Measurements from ENCODE around the gene APP. TPM values are rescaled to one million over a fixed set of nuclear protein-coding genes. Genes with fewer than 3 reads are reported as not detected.
A peak's percentile ranks its signal among the peaks of the same experiment; 100 is the strongest.

The APP gene
- total RNA-seq, 1 experiment from 2014 or later, result 531 TPM

DNA sequence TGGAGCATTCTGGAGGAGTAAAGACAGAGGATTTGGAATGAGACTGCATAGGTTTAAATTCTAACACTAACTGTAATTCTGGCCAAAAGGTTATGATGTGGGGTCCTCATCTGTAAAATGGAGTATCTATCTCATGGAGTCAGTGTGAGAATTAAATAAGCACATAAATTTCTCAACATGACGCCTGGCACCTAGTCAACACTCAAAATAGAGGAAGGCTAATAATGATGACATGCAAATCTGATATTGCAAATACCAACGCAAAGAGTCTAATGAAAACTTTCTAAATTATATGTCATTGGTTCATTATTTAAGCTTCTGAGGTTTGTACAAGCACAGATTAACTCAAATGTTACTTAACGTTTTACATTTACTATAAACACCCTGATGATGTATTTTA, 29.6 kb downstream of the APP start:
- H3K27ac ChIP-seq (ENCODE audit: low read depth, low read length, poor library complexity, severe bottlenecking), result peak overlapping the region; percentile 58
- no peak for TF ChIP-seq EZH2 (IDR thresholded peaks at IDR 0.05; ENCODE audit: borderline replicate concordance, low read depth, low read length, poor library complexity, severe bottlenecking)
- TF ChIP-seq, protein P1, sequence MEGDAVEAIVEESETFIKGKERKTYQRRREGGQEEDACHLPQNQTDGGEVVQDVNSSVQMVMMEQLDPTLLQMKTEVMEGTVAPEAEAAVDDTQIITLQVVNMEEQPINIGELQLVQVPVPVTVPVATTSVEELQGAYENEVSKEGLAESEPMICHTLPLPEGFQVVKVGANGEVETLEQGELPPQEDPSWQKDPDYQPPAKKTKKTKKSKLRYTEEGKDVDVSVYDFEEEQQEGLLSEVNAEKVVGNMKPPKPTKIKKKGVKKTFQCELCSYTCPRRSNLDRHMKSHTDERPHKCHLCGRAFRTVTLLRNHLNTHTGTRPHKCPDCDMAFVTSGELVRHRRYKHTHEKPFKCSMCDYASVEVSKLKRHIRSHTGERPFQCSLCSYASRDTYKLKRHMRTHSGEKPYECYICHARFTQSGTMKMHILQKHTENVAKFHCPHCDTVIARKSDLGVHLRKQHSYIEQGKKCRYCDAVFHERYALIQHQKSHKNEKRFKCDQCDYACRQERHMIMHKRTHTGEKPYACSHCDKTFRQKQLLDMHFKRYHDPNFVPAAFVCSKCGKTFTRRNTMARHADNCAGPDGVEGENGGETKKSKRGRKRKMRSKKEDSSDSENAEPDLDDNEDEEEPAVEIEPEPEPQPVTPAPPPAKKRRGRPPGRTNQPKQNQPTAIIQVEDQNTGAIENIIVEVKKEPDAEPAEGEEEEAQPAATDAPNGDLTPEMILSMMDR (conservative IDR thresholded peaks at IDR 0.05; ENCODE audit: low read depth, low read length), result no peak
- no peak overlapping the region for H3K4me3 ChIP-seq (ENCODE audit: low read depth, low read length, poor library complexity, severe bottlenecking)
- intact Hi-C loops (cut with micrococcal nuclease; ENCODE audit: unreplicated experiment), result no loop called here
- BruUV-seq (replicated peaks), result no TSS peak
- POLR2A ChIA-PET (ENCODE audit: low non-redundant PET), result interaction anchor here (0.6 kb wide), 1 partner anchor 28 kb away, joined by 3 read pairs; no protein-coding TSS in a partner anchor
- H3K36me3 ChIP-seq (ENCODE audit: insufficient read depth, low read length, poor library complexity, severe bottlenecking), result no peaks in the 10 kb centered on the region
- H3K4me1 ChIP-seq (ENCODE audit: insufficient read depth, low read length, poor library complexity, severe bottlenecking), result peaks cover 34% of the 10 kb centered on the region
- DNase-seq (ENCODE audit: low spot score), result peak; percentile 39
- CTCF ChIA-PET, result no interaction called here
- H3K9me3 ChIP-seq (ENCODE audit: low read depth, low read length, poor library complexity, severe bottlenecking), result no peaks in the 10 kb centered on the region
- no peaks in the 10 kb centered on the region for H3K27me3 ChIP-seq (replicated peaks; ENCODE audit: insufficient read depth, low read depth, low read length, poor library complexity)

DNA sequence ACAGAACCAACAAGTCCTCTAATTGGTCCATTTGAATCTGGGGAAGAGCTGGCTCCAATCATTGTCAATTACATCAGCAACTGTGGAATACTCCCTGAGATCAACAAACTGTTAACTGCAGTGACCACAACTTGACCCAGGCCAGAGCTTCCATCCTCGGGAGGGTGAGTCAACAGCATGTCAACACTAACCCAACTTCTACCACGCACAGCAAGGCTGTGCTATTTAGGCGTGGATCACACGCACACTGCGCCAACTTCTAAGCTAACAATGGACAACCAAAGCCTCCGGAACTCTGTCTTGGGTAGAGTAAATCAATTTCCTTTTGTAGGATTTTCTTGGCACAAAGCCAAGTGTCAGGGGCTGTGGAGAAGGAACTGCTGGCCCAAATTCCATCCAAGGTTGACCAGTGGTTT, 30.4 kb downstream of the APP start:
- Histone ChIP-seq H3K27ac (ENCODE audit: low read depth, low read length, poor library complexity, severe bottlenecking) (peak overlapping the region; percentile 58), H3K27me3 (replicated peaks; ENCODE audit: insufficient read depth, low read depth, low read length, poor library complexity) (no peaks in the 10 kb centered on the region), H3K9me3 (ENCODE audit: low read depth, low read length, poor library complexity, severe bottlenecking) (no peaks in the 10 kb centered on the region), H3K4me3 (ENCODE audit: low read depth, low read length, poor library complexity, severe bottlenecking) (no peak overlapping the region), H3K4me1 (ENCODE audit: insufficient read depth, low read length, poor library complexity, severe bottlenecking) (peaks cover 40% of the 10 kb centered on the region), H3K36me3 (ENCODE audit: insufficient read depth, low read length, poor library complexity, severe bottlenecking) (no peaks in the 10 kb centered on the region)
- DNase-seq (ENCODE audit: low spot score), result no peak
- TF ChIP-seq, protein P1 (conservative IDR thresholded peaks at IDR 0.05; ENCODE audit: low read depth, low read length), result no peak
- no peak for TF ChIP-seq EZH2 (IDR thresholded peaks at IDR 0.05; ENCODE audit: borderline replicate concordance, low read depth, low read length, poor library complexity, severe bottlenecking)
- CTCF ChIA-PET, result no interaction called here
- intact Hi-C loops (cut with micrococcal nuclease; ENCODE audit: unreplicated experiment), result no loop called here
- POLR2A ChIA-PET (ENCODE audit: low non-redundant PET), result no interaction called here
- no TSS peak for BruUV-seq (replicated peaks)

DNA sequence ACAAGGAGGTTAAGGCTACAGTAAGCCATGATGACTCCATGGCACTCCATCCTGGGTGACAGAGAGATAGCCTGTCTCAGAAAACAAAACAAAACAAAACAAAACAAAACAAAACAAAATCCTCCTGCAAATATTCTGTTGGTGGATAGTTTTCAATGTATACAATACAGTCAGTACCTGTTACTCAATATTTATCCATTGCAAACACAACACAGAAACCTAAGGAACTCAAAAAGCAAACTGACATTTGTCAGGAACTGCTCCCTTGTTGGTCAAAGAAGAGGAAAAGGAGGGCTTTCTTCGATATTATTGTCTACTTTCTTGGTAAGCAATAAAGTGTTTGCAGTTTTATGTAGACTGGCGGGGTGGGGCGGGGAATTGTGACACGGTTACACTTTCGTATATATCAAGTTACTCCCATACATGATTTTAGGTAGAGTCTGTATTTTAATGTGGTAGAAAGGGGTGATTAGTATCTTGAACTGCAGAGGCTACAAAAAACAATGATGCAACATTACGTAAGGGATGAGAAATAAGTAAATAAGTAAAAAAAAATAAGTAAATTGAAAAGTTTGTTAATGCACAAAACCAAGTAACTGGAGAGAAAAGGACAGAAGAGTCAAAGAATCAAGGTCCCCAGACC, 31.8 kb downstream of the APP start:
- no peak for DNase-seq (ENCODE audit: low spot score)
- no TSS peak for BruUV-seq (replicated peaks)
- Histone ChIP-seq H3K36me3 (ENCODE audit: insufficient read depth, low read length, poor library complexity, severe bottlenecking) (no peaks in the 10 kb centered on the region), H3K27ac (ENCODE audit: low read depth, low read length, poor library complexity, severe bottlenecking) (peak overlapping the region; percentile 3), H3K4me1 (ENCODE audit: insufficient read depth, low read length, poor library complexity, severe bottlenecking) (peaks cover 49% of the 10 kb centered on the region), H3K27me3 (replicated peaks; ENCODE audit: insufficient read depth, low read depth, low read length, poor library complexity) (no peaks in the 10 kb centered on the region), H3K9me3 (ENCODE audit: low read depth, low read length, poor library complexity, severe bottlenecking) (no peaks in the 10 kb centered on the region), H3K4me3 (ENCODE audit: low read depth, low read length, poor library complexity, severe bottlenecking) (no peak overlapping the region)
- POLR2A ChIA-PET (ENCODE audit: low non-redundant PET), result no interaction called here
- CTCF ChIA-PET, result no interaction called here
- intact Hi-C loops (cut with micrococcal nuclease; ENCODE audit: unreplicated experiment), result no loop called here
- TF ChIP-seq, protein P1 (conservative IDR thresholded peaks at IDR 0.05; ENCODE audit: low read depth, low read length), result no peak
- no peak for TF ChIP-seq EZH2 (IDR thresholded peaks at IDR 0.05; ENCODE audit: borderline replicate concordance, low read depth, low read length, poor library complexity, severe bottlenecking)

Measured in A673 (cell line).